ENCODE results near the gene BCL6.

BCL6 gene

GRCh38 chr3:187745201-187746058 lies at the start of gene BCL6:
BCL6 (minus strand) TSS chr3:187745468; CDS start chr3:187733693, 11,775 bp downstream.
- DNase-seq, result peak; percentile 97 to 99
- peak; percentile 84 for TF ChIP-seq POLR2A (IDR thresholded peaks at IDR 0.05; ENCODE audit: low read length)
- TF ChIP-seq GATA1 (IDR thresholded peaks at IDR 0.05; ENCODE audit: low read depth, low read length), result no peak

DNA sequence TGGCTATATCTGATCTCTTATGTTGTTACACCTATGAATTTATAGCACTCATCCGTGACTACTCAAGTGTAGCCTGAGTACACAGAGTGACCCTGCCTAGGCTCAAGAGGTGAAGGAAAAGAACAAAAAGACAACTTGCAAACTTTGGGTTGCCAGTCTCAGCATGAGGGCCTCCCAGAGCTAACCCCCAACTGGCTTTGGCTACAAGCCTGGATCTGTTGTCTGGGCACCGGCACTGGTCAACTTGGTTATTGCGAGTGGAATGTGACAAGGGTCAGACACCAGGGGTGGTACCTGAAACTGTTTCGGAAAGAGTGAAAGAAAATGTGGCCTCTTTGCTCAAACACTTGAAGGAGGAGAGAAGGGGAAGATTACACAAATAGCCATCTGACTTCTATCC lies 49.5 kb upstream of the BCL6 start:
- no peak for DNase-seq
- TF ChIP-seq GATA1 (IDR thresholded peaks at IDR 0.05; ENCODE audit: low read depth, low read length), result no peak
- TF ChIP-seq POLR2A (IDR thresholded peaks at IDR 0.05; ENCODE audit: low read length), result no peak

GRCh38 chr3:187793618-187794017 lies 48.4 kb upstream of the BCL6 start:
- TF ChIP-seq POLR2A (IDR thresholded peaks at IDR 0.05; ENCODE audit: low read length), result no peak
- TF ChIP-seq GATA1 (IDR thresholded peaks at IDR 0.05; ENCODE audit: low read depth, low read length), result no peak
- DNase-seq, result no peak

DNA sequence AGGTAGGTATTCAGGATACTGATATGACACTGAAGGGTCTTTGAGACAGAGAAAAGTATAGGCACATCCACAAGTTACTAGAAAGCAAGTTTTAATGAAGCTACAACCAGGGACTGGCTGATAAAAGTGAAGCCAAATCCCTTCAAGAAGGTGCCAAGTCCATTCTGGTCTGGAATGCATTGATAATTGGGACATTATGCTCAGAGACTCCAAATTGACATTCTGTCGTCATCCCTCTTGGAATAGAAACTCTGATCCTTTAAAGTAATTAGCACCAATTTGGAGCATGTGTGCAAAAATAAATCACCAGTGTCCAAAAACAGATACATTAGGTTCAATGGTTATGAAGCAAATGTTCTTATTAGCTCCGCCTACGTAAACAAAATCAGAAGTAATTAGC lies 47.3 kb upstream of the BCL6 start:
- TF ChIP-seq GATA1 (IDR thresholded peaks at IDR 0.05; ENCODE audit: low read depth, low read length) (no peak), POLR2A (IDR thresholded peaks at IDR 0.05; ENCODE audit: low read length) (no peak)
- DNase-seq, result no peak

DNA sequence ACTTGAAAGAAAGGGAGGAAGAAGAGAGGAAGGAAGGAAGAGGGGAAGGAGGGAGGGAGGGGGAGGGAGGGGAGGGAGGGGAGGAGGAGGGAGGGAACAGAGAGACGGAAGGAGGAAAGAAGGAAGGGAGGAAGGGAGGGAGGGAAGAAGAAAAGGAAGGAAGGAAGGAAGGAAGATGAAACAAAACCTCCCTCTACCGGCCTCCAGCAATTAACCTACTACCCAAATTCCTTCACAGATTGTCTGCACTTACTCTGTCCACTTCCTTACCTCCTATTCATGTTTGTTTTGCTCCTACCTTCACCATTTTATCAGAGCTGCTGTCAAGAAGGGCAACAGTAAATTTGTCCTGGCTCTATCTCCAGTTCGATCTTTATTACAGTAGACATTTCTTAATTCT lies 44.6 kb upstream of the BCL6 start:
- no peak for DNase-seq
- no peak for TF ChIP-seq POLR2A (IDR thresholded peaks at IDR 0.05; ENCODE audit: low read length)
- no peak for TF ChIP-seq GATA1 (IDR thresholded peaks at IDR 0.05; ENCODE audit: low read depth, low read length)

DNA sequence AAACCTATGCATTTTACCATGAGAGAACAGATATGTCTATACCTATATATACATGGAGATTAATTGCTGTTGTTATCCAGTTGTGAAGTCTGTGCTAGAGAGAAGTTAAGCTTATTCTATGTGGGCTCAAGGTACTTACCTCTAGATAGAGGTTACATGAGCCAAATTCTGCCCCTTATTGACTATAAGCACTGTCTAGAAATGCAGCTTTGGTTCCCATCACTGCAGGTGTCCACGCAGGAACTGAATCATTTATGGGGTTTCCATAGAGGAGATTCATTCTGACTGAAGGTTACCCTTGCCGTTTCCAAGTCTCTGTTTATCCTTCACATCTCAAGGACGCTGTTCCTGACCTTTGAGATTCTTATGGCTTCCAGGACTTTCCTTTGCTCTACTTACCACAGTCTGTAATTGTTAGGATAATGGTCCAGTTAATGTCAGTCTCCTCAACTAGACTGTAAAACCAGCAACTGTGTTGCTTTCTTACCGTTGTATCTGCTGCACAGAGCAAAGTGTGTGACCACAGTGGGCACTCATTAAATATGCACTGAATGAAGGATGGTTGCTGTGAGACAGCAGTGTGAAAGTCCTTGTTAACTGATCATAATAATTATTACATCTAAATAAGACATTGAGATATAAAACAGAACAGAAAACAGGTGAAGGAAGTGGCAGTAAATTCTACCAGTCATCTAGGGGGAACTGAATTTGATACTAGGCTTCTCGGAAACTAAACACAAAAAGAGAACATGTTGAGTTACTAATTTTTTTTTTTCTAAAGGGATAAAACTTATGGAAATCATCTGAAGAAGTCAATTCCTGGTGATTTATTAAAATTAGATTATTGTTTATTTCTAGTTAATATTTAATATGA lies 44.0 kb upstream of the BCL6 start:
- DNase-seq, result no peak
- TF ChIP-seq GATA1 (IDR thresholded peaks at IDR 0.05; ENCODE audit: low read depth, low read length), result no peak
- no peak for TF ChIP-seq POLR2A (IDR thresholded peaks at IDR 0.05; ENCODE audit: low read length)

DNA sequence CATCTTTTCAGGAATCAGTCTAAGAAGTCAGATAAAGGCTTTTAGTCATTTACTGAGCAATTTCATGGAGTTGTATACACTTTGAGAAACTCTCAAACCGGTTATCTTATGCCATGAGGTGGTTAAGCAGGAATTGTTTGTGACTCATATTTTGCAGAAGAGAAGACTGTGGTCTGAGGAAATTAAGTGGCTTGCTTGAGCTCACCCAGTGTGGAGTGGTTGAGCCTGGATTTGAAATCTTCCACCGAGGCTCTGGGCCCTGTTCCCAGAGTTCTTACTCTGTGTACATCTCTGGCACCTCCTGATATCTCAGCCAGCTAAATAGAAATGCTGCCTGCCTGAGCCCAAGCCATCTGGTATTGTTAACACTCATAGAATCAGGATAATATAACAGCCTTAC lies 37.8 kb upstream of the BCL6 start:
- DNase-seq, result no peak
- TF ChIP-seq GATA1 (IDR thresholded peaks at IDR 0.05; ENCODE audit: low read depth, low read length) (no peak), POLR2A (IDR thresholded peaks at IDR 0.05; ENCODE audit: low read length) (no peak)

GRCh38 chr3:187782006-187782405 lies 36.7 kb upstream of the BCL6 start:
- no peak for DNase-seq
- TF ChIP-seq POLR2A (IDR thresholded peaks at IDR 0.05; ENCODE audit: low read length), result no peak
- TF ChIP-seq GATA1 (IDR thresholded peaks at IDR 0.05; ENCODE audit: low read depth, low read length), result no peak

- TF ChIP-seq GATA1 (IDR thresholded peaks at IDR 0.05; ENCODE audit: low read depth, low read length) (no peak), POLR2A (IDR thresholded peaks at IDR 0.05; ENCODE audit: low read length) (no peak)
- no peak for DNase-seq
These were observed 35.7 kb upstream of the BCL6 start for GRCh38 chr3:187781001-187781400.

- TF ChIP-seq POLR2A (IDR thresholded peaks at IDR 0.05; ENCODE audit: low read length), result no peak
- no peak for TF ChIP-seq GATA1 (IDR thresholded peaks at IDR 0.05; ENCODE audit: low read depth, low read length)
- DNase-seq, result no peak
These were observed 33.5 kb upstream of the BCL6 start for GRCh38 chr3:187778726-187779125.

- TF ChIP-seq POLR2A (IDR thresholded peaks at IDR 0.05; ENCODE audit: low read length), result no peak
- TF ChIP-seq GATA1 (IDR thresholded peaks at IDR 0.05; ENCODE audit: low read depth, low read length), result no peak
- DNase-seq, result no peak
These were observed 32.2 kb upstream of the BCL6 start for GRCh38 chr3:187777331-187777941.

- TF ChIP-seq POLR2A (IDR thresholded peaks at IDR 0.05; ENCODE audit: low read length) (no peak), GATA1 (IDR thresholded peaks at IDR 0.05; ENCODE audit: low read depth, low read length) (no peak)
- no peak for DNase-seq
These were observed 30.3 kb upstream of the BCL6 start for GRCh38 chr3:187775549-187775948.

DNA sequence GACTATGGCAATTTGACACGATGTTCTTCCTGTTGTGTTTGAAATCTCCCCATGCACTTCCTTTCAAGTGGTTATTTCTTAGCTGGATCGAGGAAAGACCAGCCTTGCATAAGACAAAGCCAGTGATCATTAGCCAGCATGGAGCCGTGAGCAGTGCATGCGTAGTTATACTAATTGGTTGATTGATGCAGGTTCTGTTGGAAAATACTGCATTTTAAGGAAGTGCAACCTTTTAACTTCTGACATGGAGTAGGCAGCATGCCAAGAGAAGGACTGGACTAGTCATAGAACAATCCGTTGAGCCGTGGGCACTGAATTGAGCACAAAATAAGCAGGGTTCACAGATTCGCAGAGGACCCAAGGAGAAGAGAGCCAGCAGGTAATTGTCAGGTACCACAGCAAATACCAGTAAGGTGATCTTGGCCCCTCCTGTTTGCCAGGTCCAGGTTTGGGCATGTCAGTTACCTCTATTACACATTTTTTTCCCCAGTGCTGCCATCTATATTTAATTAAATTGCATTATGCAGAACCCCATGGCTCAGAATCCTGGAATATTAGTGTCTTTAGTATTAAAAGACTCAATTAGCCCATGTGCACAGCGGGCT lies 29.0 kb upstream of the BCL6 start:
- no peak for DNase-seq
- no peak for TF ChIP-seq GATA1 (IDR thresholded peaks at IDR 0.05; ENCODE audit: low read depth, low read length)
- no peak for TF ChIP-seq POLR2A (IDR thresholded peaks at IDR 0.05; ENCODE audit: low read length)

All from erythroblast (primary cell).